ENCODE measurements around the gene AQP12A. TPM values are rescaled to one million over a fixed set of nuclear protein-coding genes. Genes with fewer than 3 reads are reported as not detected.
"Not testable (repeated sequence)": the region's sequence is repeated elsewhere in the genome, so short reads cannot be mapped to it uniquely, and the experiment has no call there.

AQP12A gene, protein sequence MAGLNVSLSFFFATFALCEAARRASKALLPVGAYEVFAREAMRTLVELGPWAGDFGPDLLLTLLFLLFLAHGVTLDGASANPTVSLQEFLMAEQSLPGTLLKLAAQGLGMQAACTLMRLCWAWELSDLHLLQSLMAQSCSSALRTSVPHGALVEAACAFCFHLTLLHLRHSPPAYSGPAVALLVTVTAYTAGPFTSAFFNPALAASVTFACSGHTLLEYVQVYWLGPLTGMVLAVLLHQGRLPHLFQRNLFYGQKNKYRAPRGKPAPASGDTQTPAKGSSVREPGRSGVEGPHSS
- total RNA-seq: not detected

GRCh38 chr2:240691631-240692420 is at the start of gene AQP12A:
Gene AQP12A (plus strand): TSS chr2:240691866. CDS start chr2:240691914, 48 bp downstream.
- not testable (repeated sequence) for DNase-seq (ENCODE audit: low spot score)

DNA sequence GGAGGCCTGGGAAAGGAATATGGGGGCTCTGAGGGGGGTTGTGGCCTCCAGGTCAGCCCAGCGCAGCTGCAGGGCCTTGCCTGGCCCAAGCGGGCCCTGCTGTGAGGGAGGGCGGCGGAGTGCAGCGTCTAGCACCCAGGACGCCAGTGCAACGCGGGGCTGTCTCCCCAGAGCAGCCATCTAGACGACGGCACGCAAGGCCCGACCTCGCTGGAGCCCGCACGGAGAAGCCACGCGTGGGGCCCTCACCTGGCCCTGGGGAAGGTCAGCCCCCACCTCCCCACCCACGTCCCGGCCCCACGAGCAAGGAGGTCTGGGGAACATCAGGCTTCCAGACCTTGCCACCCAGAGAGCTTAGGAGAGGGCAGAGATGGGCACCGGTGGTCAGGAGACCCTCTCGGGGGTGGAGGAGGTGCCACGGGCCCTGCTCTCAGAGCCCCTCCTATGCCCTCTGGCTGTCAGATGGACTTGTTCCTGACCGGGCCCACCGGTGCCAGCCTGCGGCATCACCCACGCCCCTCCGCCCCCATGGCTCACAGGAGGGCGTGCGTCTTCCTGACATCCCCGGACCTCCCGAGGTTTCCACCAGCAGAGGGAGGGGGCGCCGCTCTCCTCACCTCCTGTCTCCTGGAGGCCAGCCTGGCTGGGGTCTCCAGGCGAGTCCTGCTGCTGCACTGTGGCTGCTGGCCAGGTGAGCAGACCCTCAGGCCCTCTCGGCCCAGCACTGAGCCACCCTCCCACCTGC is 49.4 kb upstream of the AQP12A start:
- DNase-seq (ENCODE audit: low spot score) (no peak), ATAC-seq (ENCODE audit: low FRiP score) (no peak)
- no peak for TF ChIP-seq CTCF (IDR thresholded peaks at IDR 0.05)

More at GRCh38 chr2:240691631-240692420, at the start of gene AQP12A:
- not testable (repeated sequence) for ATAC-seq (ENCODE audit: low FRiP score)

- DNase-seq (ENCODE audit: low spot score) (no peak), ATAC-seq (ENCODE audit: low FRiP score) (no peak)
- TF ChIP-seq CTCF (IDR thresholded peaks at IDR 0.05): no peak
Measured at GRCh38 chr2:240642806-240643092, 48.9 kb upstream of the AQP12A start.

DNA sequence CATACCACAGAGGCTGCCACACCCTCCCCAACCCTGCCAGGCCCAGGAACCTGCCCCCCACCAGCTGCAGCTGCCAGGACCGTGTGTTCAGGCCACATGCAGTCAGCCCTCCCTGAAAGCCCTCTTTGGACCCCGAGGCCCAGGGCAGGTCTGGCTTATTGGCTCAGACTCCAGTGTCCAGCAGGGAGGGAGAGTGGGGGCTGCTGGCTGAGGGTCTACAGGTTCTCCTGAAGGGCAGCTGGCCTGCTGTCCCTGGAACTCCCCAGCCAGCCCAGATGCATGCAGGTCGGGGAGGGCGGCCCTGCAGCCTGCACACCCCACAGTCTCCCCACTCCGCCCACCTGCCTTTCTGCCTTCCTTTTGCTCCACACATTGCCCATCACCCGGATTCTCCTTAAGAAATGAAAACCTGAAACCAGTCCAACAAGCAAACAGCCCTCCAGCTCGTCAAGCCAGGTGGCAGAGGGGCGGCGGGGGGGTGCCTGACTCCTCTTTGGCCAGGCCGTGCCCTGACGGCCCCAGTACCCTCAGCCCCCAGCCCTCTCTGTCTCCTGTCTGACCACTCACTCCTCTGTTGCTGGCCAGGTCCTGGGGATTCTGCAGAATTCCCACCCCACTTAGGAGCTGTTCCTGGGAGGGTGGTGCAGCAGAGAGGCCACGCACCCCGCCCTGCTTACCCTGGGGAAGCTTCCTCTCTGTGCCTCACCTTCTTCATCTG is 48.4 kb upstream of the AQP12A start:
- TF ChIP-seq CTCF (IDR thresholded peaks at IDR 0.05): no peak
- DNase-seq (ENCODE audit: low spot score) (no peak), ATAC-seq (ENCODE audit: low FRiP score) (no peak)

DNA sequence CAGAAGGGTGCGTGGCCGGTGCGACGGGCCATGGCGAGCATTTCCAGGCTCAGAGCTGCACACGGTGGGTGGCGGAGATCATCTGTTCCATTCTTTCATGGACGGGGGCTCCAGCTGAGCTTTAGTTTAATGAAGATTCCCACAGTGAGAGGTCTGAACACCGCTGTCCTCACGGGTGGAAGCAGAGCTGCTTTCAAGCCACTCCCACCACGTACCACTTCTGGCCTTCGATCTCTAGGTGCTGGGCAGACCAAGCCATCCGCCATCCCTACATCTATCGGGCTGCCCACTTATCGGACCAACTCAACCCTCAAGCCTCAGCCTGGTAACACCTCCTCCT is 47.9 kb upstream of the AQP12A start:
- ATAC-seq (ENCODE audit: low FRiP score) (no peak), DNase-seq (ENCODE audit: low spot score) (no peak)
- no peak for TF ChIP-seq CTCF (IDR thresholded peaks at IDR 0.05)

- DNase-seq (ENCODE audit: low spot score) (no peak), ATAC-seq (ENCODE audit: low FRiP score) (no peak)
- no peak for TF ChIP-seq CTCF (IDR thresholded peaks at IDR 0.05)
Measured at GRCh38 chr2:240644171-240644651, 47.5 kb upstream of the AQP12A start.

DNA sequence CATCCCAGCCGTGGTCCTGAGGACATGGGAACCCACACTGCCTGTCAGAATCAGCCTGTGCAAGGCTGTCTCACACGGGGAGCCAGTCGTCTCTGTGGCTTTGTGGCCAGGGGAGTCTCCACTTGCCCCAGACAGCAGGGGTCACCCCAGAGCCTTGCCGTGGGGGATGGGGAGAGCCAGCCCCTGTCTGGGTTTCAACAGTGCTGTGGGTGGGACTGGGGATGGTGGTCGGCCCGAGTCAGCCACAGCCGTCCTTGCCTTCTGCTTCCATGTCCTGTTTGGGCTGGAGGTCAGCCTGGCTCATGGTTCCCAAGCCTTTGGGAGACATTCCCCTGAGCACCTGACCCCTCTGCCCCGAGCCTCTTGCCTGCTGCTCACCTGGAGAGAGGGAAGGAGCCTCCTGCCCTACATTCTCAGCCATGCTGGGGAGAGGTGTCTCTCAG is 46.8 kb upstream of the AQP12A start:
- DNase-seq (ENCODE audit: low spot score) (no peak), ATAC-seq (ENCODE audit: low FRiP score) (no peak)
- no peak for TF ChIP-seq CTCF (IDR thresholded peaks at IDR 0.05)
